GM19023 (cell line): ENCODE measurements around the gene HYAL3.
"Not testable (repeated sequence)": the region's sequence is repeated elsewhere in the genome, so short reads cannot be mapped to it uniquely, and the experiment has no call there.

Experiments
- ATAC-seq: cut with Tn5 transposase; IDR thresholded peaks from one replicate; pipeline ENCODE4 v1.9.1; 2021; ENCODE audit warnings: mild to moderate bottlenecking, moderate library complexity; ENCODE audit not compliant: unreplicated experiment

Gene HYAL3

GRCh38 chr3:50317300-50317699, 18.1 kb upstream of the HYAL3 start:
- ATAC-seq: no peak

GRCh38 chr3:50316657-50317242, 17.5 kb upstream of the HYAL3 start:
- ATAC-seq: no peak

DNA sequence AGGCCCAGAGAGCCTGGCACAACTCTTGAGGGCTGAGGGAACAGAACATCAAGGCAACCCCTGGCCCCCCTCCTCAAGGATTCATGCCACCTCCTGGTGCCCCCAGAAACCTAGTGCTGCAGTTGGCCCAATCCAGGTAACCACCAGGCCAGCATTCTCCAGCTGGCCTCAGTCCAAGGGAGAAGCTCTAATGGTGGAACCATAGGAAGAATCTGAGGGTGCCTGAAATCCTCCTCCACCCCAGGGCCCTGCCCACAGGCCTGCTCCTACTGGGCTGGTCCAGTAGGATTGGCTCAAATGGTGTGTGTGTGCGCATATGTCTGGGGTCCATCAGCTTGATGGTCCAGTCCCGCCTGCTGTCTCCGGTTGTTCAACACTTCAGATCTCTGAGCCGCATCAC, 15.6 kb upstream of the HYAL3 start:
- no peak for ATAC-seq

GRCh38 chr3:50314342-50314741, 15.1 kb upstream of the HYAL3 start:
- no peak for ATAC-seq

DNA sequence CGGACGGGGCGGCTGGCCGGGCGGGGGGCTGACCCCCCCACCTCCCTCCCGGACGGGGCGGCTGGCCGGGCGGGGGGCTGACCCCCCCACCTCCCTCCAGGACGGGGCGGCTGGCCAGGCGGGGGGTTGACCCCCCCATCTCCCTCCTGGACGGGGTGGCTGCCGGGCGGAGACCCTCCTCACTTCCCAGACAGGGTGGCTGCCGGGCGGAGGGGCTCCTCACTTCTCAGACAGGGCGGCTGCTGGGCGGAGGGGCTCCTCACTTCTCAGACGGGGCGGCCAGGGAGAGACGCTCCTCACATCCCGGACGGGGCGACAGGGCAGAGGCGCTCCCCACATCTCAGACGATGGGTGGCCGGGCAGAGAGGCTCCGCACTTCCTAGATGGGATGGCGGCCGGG, 12.8 kb upstream of the HYAL3 start:
- ATAC-seq: not testable (repeated sequence)

- ATAC-seq: no peak
These were observed 5.4 kb upstream of the HYAL3 start for GRCh38 chr3:50304601-50305000.

- ATAC-seq: no peak
These were observed 4.0 kb upstream of the HYAL3 start, which contains the start of gene HYAL1 for GRCh38 chr3:50303013-50303815. TSS of gene HYAL1 (minus strand) at chr3:50303574. CDS start at chr3:50302956, 618 bp downstream.

DNA sequence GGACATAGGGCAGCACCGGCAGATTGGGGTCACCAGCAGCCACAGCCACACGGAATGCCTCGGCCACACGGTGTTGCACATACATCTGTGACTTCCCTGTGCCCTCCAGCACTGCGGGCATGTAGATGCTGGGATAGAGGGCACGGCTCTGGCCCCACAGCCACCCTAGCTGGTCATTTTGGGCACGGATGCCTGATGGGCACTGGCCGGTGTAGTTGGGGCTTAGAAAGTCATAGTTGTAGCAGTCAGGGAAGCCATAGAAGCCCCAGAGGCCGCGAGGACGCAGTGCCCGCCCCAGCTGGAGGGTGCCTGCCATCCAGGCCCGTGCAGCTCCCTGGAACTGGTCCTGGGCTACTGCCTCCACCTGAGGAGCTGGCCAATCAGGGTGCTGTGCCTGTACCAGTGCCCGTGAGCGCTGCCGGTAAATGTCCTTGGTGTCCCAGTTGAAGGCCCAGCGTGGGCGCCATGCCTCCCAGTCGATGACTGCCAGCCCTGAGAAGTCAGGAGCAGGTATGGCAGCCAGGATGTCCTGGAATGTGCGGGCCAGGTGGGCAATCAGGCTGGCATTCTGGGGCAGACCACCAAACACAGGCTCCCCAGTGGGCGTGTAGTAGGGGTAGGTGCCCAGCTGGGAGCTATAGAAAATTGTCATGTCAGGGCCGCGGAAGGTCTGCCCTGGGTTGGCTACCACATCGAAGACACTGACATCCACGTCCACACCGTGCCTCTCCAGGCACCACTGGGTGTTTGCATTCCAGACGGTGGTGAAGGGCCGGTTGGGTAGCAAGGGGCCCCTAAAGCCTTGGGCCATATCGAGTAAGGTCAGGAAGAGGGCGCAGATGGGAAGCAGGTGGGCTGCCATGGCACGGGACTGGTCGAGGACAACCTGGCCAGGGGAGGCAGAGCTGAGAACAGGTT, 3.1 kb upstream of the HYAL3 start:
- ATAC-seq: no peak

DNA sequence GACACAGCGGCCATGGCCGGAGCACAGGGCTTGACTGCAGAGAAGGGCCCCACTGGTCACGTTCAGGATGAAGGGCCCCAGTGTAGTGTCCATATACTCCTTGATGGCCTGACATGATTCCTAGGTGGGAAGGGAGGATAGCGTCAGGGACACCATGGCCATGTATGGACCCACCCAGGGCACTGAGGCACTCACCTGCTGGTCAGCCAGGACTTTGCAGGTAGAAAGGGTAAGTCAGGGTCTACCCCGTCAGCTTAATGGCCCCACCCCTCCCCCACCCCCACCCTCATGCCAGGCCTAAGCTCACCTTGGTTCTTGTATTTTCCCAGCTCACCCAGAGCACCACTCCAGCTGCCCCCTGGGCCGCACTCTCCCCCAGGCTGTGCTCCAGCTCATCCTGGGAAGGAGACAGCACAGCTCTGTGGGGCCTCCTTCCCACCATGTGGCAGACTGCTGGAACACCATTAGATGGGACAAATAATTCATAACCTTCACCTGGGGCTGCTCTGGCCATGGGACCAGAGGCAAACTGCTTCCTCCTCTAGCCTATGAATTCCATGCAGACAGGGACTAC, 1.6 kb upstream of the HYAL3 start:
- ATAC-seq: no peak

DNA sequence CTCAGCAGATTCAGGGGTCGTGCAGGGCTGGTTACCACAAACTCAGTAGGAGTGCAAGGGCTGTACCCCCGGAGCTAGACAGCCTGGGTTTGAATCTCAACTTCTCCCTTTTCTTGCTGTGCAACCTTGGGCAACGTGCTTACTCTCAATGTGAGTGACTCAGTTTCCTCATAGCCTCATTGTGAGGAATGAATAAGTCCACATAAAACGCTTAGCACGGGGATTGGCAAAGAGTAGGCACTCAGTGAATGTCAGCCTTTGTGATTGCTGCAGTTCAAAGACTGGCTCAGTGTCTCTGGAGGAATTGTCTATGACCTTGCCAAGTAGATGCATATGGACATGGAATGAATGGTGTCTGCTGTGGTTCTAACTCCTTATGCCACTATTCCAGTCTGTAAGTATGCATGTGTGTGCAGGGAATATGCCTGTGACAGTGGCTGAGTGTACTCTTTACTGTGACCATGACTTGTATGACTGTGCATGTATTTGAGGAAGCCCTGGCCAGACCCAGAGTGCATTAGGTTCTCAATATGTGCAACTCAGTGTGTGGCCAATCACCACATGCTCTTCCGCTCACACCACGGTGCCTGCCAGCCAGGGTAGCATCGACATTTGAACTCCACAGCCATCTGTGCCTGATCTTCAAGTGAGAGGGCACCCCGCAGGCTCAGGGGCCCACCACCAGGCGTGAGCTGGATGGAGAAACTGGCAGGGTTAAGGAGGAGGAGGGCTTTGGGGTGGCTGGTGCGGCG, 900 bp upstream of the HYAL3 start:
- ATAC-seq: no peak

DNA sequence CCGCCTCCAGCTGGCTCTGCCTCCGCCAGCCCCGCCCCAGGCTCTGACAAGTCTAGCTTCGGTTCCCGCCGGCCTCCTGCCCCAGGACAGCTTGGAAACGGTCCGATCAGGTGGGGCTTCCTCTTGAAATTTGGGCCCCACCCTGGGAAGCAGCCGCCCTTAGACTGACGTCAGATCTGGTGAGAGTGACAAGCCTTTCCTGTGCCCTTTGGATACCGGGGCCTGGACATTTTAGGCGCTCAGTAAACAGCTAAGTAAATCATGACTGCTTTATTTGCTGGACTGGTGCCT, 378 bp upstream of the HYAL3 start:
- ATAC-seq: no peak

DNA sequence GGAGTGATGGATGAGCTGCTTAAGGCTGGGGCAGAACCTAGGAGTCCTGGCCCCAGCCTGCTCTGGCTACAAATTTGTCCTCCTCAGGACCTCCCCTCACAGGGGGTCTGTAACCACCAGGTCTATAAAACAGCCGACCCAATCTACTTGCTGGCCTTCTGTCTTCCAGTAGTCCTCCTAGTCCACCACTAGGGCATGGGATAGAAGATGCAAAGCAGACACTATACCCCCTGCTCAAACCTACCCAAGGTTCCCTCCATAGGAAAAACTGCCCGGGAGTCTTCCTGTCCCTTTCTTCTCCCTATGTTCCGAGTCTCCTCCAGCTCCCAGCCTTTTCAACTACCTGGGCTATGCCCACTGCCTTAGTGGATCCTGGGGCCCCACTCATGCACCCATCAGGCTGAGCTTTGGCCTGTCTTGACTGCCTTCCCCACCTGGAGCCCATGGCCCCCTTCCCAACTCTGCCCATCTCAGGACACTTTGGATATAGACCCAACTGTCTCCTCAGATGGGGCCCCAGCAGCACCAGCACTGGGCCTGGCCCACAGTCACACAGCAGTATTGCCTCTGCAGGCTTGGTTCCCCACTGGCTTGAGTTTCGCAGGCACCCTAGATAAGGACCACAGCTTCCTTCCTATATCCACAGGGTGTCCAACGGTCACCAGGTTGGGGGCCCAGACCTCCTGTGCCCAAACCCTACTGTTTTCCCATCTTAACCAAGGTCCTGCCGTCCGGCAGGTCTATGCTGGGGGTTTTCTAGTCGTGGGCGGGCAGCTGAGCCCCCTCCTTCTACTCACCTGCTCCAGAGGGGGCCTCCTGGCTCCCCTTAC, 1.1 kb downstream of the HYAL3 start:
- ATAC-seq: no peak

DNA sequence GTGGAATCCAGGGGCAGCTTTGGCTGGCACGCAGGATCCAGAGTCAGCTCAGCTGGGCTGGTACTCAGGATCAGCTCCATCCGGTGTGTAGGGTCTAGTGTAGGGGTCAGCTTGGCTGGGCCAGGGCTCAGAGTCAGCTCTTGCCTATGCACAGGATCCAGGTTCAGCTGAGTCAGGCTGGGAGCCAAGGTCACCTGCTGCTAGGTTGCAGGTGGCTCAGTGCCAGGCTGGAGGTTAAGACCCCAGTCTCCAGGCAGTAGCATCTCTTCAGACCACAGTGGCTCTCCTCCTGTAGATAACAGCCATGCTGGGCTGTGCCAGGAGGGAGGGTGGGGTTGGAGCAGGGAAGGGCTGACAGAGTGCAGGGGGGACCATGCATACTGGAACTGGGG, 1.8 kb downstream of the HYAL3 start:
- ATAC-seq: no peak

- no peak for ATAC-seq
These were observed 2.4 kb downstream of the HYAL3 start for GRCh38 chr3:50296721-50297383.

- ATAC-seq: no peak
These were observed 3.4 kb downstream of the HYAL3 start for GRCh38 chr3:50295553-50296431.

- ATAC-seq: no peak
These were observed 4.5 kb downstream of the HYAL3 start for GRCh38 chr3:50294492-50295403.

- ATAC-seq: no peak
These were observed 5.1 kb downstream of the HYAL3 start for GRCh38 chr3:50294089-50294488.
